Stimulated activated CD8-positive, alpha-beta memory T cell treated with anti-CD3 and anti-CD28 coated beads, Interleukin-12 subunit alpha, Interleukin-12 subunit beta, amount 100 ng/mL, for 1 hour (primary cell): ENCODE results near the gene WDR26.
"Not testable (repeated sequence)": the region's sequence is repeated elsewhere in the genome, so short reads cannot be mapped to it uniquely, and the experiment has no call there.

ENCODE experiments used
- DNase-seq: peaks from one replicate; pipeline ENCODE4 v3.0.0-alpha.2; 2020; ENCODE audit warnings: low read depth

The WDR26 gene

DNA sequence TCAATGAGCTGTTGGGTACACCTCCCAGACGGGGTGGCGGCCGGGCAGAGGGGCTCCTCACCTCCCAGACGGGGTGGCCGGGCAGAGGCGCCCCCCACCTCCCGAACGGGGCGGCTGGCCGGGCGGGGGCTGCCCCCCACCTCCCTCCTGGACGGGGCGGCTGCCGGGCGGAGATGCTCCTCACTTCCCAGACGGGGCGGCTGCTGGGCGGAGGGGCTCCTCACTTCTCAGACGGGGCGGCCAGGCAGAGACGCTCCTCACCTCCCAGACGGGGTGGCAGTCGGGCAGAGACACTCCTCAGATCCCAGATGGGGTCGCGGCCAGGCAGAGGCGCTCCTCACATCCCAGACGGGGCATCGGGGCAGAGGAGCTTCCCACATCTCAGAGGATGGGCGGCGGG lies 84.9 kb downstream of the WDR26 start:
- not testable (repeated sequence) for DNase-seq

DNA sequence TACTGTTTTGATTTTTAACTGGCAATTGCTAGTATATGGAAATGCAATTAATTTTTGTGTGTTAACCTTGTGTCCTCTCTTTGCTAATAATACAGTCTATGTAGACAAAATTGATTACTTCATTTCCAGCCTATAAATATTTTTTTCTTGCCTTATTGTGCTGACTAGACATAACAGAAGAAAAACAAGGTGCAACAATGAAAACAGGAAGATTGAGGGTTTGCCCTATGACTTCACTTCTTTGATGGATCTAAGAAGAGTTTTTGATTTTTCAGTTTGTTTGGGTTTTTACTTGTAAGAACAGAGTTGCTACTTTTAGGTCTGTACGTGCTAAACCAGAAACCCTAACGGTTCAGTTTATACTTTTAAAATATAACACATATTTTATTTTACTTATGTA lies 86.5 kb downstream of the WDR26 start:
- no peak for DNase-seq

DNA sequence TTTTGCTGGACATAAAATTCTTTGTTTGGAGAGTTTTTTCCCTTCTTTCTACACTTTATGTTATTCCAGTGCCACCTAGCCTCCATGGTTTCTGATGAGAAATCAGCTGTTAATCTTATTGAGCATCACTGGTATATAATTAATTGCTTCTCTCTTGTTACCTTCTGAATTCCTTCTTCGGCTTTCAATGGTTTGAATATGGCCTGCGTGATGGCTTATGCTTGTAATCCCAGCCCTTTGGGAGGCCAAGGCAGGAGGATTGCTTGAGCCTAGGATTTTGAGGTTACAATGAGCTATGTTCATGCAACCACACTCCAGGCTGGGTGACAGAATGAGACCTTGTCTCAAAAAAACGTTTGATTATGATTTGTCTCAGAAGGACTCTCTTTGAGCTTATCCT lies 90.9 kb downstream of the WDR26 start:
- DNase-seq = no peak

DNA sequence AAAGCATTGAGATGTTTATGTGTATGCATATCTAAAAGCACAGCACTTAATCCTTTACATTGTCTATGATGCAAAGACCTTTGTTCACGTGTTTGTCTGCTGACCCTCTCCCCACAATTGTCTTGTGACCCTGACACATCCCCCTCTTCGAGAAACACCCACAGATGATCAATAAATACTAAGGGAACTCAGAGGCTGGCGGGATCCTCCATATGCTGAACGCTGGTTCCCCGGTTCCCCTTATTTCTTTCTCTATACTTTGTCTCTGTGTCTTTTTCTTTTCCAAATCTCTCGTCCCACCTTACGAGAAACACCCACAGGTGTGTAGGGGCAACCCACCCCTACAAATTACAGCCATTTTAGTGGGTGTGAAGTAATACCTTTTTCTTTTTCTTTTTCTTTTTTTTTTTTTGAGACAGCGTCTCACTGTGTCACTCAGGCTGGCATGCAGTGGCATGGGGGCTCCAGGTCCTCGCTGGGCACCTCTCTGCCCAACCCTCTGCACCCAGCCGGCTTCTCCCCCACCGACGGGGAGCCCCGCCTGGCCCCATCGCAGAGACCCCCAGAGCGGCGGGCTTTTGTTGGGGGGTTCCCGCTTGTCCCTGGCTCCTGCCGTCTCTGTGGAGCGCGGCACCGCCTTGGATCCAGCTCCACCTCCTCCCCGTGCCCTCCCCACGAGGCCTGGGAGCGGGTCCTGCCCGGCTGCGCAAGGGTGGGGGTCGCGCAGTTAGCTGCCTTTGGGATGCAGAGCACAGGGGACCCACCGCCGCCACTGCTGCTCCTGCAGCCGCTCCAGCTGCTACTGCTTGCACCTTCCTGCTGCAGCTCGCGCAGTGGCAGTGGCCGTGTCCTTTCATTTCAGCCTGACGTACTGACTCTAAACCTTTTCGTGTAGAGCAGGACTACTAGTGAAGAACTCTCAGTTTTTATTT lies 93.9 kb downstream of the WDR26 start:
- DNase-seq = not testable (repeated sequence)

DNA sequence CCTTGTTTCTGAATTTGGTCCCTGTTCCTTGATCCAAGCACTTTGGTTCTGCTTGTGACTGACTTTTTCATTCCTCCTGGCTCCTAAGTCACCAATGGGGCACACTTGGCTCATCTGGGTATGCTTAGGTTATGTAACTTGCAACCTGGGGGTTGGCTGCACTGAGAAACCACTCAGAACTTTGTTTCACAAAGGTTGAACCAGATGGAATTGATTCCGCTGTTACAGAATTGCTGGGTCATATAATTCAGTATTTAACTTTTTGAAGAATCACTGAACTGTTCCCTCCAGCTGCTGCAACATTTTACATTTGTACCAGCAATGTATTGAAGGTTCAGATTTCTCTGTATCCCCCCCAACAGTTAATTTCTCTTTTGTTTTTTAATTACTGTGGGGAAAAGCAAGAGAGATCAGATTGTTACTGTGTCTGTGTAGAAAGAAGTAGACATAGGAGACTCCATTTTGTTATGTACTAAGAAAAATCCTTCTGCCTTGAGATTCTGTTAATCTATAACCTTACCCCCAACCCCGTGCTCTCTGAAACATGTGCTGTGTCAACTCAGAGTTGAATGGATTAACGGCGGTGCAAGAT lies 95.1 kb downstream of the WDR26 start:
- DNase-seq = no peak

DNA sequence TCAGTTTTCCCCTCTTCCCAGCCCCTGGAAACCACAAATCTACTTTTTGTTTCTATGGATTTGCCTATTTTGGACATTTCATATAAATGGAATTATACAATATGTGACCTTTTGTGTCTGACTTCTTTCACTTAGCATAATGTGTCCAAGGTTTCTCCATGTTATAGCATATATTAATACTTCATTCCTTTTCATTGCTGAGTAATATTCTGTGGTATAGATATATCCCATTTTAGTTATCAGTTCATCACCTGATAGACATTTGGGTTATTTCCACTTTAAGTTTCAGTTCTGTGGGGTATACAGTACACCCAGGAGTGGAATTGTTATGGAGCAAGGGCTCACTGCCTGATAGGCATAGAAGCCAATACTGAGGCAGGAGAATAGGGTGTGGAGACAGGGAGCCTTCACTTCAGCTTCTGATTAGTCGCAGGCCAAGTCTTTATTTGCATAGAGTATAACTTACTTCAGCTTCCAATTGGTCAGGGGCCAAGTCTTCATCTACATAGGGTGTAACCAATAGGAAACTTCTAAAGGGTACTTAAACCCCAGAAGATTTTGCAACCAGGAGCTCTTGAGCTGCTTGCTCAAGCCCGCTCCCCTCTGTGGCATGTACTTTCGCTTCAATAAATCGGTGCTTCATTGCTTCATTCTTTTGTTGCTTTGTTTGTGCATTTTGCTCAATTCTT lies 96.3 kb downstream of the WDR26 start:
- no peak for DNase-seq
